NCI-H1092 treated with DMSO at 0.1 percent for 48 hours (cell line): ENCODE measurements around the gene GRIK3.

Experiments used
- DNase-seq: peaks from one replicate; lab custom pipeline; 2025; lab: John Stamatoyannopoulos, UW

The GRIK3 gene

DNA sequence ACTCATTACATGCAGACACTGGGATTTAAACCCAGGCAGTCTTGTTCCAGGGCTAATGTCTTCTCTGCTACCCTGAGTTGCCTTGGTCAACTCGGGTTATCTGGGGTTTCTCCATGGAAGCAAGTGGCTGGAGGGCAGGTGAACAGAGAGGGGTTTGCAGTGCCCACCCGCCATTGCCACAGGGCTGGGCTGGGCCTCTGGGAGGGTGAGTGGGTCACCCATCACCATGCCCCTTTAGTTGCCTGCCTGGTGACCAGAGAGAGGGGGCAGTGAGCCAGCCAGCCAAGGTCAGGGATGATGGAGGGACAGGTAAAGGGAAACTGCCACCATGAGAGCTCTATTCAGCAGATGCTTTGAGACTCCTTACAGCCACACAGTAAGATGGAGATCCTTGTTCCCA, 53.2 kb downstream of the GRIK3 start:
- no peak for DNase-seq

DNA sequence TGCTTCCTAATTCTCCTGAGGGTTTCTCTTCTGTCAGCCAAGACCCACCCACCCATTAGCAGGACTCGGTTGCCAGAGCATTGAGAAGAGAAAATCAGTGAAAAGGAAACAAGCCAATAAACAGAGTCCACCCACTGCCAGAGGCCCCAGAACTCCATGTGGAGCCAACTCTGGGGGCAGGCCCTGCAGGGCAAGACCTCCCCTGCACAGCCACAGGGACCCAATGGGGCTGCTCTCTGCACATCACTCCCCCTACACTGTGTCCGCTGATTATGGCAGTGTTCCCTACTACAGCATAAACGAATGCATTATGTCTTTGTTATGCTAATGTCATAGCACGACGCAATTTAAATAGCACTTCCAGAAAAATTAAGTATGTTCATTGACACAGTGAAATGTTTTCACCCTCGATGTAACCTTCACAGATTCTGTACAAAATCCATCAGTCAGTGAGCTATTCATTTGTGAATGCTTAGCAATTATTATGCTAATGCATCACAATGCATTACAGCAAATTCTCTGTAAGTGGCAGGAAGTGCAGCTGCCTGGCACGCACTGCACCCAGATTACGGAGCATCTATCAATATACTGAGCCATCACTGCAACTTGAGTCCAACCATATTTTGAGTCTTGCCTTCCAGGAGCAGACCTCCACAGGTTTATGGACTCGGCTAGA, 56.4 kb downstream of the GRIK3 start:
- no peak for DNase-seq

DNA sequence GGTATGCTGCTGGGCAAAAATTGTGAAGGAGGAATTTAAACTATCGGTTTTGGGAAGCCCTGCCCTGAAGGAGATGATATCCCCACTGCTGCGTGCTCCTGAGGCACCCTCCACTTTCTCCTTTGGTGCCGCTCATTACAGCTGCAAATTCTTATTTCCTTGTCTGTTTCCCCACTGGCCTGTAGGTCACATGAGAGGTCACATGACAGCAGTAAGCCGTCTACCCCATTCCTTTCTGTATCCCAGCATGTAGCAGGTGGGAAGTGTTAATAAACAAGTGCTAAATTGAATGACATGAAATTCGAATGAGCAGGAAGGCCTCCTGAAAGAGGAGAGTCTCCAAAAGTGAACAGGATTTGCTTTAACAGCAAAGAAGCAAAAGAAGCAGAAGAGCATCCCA, 58.7 kb downstream of the GRIK3 start:
- DNase-seq: no peak

DNA sequence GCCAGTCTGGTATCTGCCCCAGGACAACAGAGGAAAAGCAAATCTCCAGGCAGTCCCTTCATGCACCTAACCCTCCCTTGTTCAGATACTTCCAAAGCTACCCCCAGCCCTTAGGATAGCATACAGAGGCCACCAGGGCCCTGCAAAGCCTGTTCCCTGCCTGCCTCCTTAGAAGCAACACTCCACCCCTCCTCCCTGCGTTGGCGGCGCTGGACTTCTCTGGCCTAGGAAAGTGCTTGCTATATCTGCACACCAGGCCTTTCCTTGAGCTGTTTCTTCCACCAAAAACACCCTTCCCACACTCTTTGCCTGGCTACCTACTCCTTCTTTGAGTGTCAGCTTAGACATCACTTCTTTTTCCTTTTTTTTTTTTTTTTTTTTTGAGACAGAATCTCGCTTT, 61.3 kb downstream of the GRIK3 start:
- no peak for DNase-seq

DNA sequence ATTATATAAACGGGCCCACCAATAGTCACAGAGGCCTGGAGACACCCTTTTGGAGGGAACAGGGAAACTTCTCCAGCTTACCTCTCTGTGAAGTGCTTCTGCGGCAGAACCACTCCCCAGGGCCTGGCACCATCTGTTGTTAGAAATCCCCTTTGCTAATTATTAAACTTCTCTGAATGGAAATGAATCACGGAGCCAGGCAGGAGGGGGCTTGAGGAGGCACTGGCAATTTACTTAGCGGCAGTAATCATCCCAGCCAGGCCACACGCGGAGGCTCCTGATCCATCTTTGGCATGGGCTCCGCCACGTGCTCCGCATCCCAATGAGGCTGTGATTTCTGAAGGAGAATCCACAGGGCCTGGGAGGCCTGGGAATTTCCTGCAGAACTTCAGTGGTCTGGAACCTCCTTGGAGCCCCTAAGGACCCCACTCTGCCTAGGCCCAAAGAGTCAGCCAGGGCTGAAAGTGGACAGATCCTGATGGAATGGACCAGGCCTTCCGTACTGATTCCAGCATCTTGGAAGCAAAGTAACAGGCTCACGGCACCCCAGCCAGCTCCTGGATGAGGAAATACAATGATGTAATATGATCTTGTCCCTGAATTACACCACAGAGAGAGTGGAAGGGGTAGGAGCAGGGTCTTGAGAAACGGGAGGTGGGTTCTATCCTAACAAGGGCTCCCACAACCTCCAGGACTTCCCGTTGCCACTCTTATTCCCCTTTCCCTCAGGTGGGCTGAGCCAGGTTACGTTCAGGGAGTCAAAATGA, 62.3 kb downstream of the GRIK3 start:
- DNase-seq: peak; percentile 30

DNA sequence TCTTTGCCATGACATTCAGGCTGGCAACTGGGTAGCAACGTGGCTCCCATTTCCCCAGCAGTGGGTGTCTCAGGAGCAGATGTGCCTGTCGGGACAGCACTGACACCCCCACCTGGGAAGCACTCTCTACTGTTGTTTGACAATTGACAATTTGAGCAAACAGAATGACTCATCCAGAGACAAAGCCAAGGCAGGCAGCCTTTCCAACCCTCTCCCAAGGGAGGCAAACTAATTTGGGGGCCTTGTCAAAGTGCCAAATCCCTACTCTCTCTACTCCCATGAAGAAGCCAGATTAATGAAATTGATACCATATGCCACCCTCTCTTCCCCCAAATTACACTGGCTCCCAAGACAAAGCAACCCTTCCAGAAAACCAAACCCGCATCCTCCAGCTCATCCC, 65.6 kb downstream of the GRIK3 start:
- peak; percentile 99 for DNase-seq

DNA sequence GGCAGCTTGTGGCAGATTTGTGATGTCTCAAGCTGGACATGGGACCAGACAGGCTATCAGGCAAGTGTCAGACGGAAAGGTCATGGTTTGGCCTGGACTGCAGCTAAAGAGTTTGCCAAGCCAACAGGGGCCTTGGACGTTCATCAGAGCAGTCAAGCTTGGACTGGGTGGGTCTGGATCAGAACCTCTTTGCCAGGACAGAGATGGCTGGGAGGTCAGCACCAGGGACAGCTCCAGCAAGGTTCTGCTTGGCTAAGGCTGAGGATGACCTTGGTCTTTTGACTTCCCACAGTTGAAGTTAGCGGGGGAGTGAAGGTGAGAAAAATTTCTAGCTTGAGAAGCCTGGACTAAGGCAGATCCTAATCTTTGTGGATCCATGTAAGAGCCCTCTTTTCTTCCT, 68.1 kb downstream of the GRIK3 start:
- DNase-seq: no peak

DNA sequence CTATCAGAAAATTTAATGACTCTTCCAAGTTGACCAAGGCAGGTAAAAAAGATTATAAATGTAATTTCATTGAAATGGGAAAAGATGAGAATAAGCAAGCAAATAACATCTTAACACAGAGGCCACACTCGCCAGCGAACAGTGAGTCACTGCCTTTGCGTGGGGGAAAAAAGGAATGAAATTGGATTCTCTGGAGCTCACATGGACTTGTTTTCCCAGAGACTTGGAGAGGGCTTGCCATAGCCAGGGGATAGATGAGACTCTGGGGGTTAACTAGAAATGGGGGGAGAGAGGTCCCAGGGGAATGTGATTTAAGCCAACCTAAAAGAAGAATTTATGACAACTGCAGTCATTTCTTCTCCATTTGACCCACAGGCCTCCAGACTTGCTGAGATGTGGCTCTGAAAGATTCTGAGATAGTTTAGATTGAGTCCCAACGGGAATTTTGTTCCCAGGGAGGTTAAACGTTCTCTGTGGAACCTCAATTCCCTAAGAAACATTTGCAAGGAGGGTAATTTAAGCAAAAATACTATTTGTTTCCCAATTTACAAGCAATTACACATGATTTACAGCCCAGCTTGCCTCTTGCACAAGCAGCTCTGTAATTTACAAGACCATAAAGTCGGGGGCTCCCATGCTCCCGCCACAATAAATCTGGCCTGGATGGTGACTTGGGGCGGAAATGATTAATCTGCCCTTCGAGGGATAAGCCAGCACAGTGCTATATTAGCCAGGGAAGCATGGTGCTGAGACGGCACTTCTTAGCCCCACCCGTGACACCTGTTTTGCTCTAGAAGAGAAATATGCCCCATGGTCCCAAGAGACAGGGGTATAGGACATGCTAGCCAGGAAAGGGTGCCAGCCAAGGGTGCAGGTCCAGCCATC, 68.8 kb downstream of the GRIK3 start:
- DNase-seq: no peak

DNA sequence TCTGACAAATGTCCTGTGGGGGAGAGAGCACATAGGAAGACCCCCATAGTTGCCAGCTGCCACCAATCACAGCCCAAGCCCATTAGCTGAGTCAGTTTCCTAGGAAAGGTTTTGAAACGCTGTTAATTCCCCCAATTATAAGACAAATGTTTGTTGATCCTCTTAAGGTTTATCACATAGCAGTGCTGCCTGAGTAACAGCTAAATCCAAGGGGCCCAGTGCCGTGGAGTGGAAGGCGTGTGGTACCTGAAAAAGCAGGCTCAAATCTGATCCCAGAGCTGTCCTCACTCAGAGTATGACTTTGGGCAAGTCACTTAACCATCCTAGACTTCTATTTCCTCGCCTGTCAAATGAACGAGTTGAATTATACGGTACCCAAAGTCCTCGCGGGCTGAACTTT, 69.5 kb downstream of the GRIK3 start:
- DNase-seq: no peak

DNA sequence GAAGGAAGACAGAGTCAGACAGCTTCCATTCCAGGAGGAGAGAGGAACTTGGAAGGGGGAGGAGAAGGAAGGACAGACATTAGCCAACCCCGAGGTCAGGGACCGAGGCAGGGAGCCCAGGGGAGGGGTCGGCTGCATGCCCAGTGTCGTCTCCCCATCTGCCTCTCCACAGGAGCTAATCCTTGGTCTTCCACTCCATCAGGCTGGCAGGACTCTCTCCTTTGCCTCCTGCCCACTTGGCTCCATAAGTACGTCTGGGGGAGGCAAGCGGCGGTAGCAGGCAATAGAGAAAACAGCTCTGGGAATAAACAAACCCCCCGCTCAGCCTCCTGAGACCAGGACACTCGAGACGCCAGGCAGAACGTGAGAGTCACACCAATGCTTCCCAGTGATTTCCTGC, 71.3 kb downstream of the GRIK3 start:
- DNase-seq: peak; percentile 79

DNA sequence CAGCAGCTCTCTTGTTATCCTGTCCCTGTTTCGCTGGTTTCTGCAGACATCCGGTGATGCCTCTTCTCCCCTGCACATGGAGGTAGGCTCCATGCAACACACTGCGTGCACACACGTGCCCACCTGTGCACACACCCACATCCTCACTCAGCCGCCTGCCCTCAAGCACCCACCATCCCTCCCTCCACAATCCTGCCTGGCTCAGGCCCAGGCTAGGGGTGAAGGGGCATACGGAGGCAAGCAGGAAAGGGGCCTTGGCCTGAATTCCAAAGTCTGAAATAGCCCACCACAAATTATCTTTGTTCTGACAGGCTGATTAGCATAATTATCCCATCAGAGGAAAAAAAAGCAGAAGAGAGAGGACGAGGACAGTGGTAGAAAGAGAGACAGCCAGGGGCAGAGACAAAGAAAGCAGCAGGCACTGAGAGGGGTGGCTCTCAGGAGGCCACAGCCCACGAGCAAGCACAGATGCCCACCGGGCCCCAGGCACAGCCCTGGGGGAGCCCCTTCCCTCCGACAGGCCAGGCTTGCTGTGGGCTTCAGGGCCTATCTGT, 73.2 kb downstream of the GRIK3 start:
- DNase-seq: no peak

DNA sequence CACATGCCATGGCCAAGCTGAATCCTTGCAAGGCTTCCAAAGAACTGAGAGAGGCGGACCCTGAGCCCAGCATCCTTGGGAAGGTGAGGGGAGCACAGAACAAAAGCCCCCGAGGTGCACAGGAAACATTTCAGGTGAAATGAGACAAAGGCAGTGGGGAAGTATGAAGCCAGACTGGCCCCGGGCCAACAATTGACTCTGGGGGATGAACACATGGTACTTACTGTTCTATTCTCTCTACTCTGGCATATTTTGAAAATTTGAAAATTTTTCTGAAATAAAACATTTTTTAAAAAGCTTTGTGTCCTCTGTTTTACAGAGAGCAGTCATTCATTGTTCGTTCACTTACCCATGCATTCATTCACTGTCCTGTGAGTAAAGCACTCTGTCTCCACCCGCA, 77.7 kb downstream of the GRIK3 start:
- DNase-seq: no peak

DNA sequence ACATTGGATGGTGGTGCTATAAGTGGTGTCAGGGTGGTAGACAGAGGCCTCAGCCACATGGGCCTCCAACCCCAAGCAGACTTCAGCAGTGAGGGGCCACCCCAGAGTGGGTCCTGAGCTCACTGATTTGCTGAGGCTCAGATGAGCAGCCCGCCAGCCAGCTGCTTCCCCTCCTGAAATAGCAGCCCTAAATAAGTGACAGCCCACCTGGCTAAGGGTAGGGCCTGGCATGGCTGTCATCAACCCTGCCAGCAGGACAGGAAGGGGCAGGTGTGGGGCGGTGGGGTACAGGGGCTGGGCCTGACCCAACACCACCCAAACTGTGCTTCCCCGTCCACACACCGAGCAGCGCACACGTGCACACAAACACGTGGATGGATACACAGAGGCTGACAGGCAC, 79.3 kb downstream of the GRIK3 start:
- no peak for DNase-seq

DNA sequence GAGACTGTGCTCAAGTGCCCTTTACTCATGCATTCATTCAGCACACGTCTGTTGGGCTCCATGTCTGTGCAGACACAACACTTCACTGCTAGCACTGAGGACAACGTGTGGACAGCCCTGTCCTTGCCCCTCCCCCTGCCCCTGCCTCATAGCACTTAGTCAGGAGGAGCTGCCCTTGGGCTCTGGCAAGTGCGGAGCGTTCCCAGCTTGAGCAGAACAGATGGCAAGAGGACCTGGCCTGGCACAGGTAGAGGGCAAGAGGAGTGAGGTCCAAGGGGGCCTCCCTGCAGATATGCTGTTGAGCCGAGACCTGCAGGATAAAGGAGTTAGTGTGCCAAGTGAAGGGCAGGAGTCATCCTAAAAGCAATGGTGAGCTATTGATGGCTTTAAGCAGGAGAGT, 81.3 kb downstream of the GRIK3 start:
- DNase-seq: no peak

DNA sequence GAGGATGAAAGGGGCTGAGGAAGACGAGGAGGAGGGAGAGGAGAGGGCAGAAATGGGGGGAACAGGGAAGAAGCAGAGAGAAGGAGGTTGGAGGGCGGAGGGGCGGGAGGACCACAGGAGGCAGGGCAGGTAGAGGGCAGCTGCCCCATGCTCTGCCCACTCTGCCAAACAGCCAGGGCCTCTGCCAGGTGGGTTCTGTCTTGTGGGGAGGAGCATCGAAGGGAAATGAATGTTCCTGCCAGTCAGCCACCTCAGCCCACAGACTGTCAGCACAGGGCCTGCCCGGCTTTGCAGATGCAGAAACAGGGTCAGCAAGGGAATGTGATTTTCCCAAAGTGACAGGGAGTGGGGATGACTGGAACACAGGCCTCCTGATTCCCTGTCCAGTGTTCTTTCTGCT, 82.6 kb downstream of the GRIK3 start:
- DNase-seq: no peak

DNA sequence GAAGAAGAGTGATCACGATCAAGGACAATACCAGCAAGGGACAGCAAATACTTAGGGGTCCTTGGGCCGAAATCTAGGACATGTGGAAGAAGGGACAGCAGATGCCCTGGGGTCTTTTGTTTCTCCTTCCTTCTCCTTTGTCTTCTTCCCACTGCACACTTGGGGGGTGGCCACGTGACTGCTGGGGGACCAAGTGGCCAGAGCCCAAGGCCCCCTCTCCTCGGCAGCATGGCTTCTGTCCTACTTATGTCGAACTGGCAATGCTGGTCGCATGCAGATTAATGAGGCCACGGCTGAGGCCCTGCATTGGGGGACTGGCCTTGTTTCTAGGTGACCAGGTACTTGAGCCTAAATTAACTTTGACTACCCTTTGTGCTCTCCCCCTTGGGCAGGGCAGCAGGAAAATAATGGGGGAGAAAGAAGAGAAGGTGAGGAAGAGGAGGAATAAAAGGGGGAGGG, 83.0 kb downstream of the GRIK3 start:
- DNase-seq: no peak

DNA sequence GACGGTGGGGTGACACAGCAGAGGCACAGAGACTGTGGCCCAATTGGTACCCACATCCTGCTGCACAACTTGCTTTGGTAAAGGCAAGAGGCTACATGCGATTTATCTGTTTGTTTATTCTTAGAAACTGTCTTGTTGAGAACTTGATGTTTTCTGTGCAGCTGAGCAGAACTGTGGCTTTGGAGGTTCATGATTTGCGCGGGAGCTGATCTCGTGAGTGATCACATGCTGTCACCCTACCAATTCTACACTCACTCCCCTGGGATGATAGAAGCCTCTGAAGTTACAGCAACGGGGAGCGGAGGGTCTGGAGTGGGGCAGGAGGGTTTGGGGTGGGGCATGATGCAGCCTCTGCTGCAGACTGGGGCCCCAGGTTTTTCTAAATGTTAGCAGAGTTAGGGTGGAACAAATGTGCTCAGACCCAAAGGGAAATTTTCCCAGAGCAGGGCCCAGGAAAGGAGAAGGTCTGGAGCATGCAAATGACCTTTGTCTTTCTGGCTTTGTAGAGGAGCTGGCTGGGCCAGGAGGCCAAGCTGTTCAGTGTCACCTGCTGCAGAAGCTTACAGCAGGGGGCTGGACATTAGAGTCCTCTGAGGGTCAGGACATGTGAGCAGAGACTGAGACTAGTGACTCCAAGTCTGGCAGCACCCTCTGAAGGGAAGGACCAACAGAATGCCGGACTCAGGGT, 83.6 kb downstream of the GRIK3 start:
- DNase-seq: no peak

DNA sequence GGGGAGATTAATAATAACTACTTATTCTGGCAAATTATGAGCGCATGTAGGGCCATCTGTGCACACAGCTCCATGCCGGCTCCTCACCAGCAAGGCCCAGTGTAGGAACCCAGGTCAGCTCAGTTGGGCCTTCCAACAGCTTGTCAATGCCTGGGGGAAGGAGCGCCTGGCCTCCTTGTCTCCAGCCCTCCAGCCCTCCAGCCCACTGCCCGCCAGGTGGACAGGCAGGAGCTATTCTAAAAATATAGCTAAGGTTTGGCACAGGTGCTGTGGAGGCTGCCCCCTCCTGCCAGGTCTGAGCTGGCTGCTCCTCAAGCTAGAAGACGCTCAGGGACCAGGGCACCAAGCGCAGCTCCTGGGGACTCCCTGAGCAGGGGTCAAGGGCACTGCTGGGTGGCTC, 85.7 kb downstream of the GRIK3 start:
- DNase-seq: no peak

DNA sequence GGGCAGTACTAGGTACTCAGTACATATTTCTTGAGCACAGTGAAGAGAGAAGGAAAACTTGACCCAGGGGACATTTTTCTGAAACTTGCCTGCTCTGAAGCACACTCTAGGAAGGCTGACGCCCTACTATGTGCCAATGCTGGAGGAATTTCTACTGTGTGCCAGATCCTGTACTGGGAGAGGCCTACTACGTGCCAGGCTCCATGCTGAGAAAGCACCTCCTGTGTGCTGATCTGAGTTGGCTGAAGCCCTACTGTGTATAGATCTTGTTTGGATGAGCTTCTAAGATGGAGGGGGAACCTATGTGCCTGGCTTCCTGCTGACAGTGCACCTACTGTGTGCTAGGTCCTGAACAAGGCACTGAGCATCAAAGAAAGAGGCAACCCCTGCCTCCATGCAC, 86.2 kb downstream of the GRIK3 start:
- no peak for DNase-seq

DNA sequence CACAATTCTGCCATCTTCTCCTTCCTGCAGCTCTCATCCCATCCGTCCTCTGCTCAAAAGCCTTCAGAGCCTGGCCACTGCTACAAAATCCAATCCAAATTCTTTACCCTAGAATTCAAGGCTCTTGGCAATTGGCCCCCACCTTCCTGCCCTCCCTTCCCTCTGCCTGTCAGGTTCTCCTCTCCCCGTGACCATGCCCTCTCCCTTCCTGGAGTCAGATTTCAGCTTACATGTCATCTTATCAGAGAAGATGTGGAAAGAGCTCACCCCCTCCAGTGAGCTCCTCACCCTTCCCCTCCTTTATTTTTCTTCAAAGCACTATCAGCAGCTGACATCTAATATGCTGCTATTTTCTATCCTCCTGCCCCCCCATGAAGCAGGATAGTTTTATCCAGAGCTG, 86.9 kb downstream of the GRIK3 start:
- no peak for DNase-seq

DNA sequence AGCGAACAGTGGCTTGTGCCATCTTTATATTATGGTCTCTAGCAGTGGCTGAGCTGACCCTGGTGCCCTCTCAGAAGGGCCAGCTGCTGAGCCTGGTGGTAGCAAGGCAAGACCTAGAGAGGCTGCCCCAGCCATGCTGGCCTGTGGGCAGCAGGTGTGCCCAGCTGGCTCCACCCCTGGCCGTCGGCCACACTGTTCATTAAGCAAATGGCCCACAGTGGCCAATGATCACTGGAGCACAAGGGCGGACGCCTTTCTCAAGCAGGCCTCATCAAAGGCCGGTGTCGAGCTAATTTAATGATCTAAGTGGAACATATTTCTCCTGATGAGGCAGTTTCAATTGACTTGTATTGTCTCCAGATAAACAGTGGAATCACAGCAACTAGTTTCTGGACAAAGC, 89.4 kb downstream of the GRIK3 start:
- DNase-seq: peak; percentile 83

DNA sequence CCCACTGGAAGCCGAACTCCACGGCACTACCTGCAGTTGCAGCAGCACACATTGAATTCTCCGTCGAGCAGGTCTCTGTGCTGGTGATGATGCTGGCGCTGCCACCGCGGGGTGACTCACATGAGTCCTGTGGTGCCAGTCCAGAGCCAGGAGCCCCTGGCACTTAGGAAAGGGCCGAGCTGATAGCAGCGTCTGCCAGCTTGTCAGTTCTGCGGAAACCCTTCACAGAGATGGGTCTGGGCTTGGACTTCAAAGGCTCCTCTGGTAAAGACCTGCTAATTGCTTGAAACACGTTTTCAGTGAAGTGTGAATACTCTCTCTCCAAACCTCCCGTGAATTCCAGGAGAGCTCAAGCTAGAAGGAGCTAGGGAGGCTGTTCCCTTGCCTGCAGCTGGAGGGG, 92.2 kb downstream of the GRIK3 start:
- no peak for DNase-seq
